Measurements from ENCODE around the gene POLD3.

POLD3 gene

GRCh38 chr11:74676596-74676995 is 84.2 kb downstream of the POLD3 start:
- DNase-seq = no peak

- no peak for DNase-seq
Observed at GRCh38 chr11:74677131-74677530, 84.7 kb downstream of the POLD3 start.

DNA sequence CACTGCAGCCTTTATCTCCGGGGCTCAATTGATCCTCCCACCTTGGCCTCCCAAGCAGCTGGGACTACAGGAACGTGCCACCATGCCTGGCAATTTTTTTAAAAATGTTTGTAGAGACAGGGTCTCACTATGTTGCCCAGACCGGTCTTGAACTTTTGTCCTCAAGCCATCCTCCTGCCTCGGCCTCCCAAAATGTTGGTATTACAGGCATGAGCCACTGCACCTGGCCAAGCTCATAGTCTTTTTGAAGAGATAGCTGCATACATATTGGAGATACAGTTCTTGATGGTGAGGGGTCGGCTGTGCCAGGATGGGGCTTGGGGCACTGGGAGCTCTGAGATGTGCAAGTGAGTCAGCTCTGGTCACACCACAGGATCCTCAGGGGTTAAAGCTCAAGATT is 85.7 kb downstream of the POLD3 start:
- no peak for DNase-seq

DNA sequence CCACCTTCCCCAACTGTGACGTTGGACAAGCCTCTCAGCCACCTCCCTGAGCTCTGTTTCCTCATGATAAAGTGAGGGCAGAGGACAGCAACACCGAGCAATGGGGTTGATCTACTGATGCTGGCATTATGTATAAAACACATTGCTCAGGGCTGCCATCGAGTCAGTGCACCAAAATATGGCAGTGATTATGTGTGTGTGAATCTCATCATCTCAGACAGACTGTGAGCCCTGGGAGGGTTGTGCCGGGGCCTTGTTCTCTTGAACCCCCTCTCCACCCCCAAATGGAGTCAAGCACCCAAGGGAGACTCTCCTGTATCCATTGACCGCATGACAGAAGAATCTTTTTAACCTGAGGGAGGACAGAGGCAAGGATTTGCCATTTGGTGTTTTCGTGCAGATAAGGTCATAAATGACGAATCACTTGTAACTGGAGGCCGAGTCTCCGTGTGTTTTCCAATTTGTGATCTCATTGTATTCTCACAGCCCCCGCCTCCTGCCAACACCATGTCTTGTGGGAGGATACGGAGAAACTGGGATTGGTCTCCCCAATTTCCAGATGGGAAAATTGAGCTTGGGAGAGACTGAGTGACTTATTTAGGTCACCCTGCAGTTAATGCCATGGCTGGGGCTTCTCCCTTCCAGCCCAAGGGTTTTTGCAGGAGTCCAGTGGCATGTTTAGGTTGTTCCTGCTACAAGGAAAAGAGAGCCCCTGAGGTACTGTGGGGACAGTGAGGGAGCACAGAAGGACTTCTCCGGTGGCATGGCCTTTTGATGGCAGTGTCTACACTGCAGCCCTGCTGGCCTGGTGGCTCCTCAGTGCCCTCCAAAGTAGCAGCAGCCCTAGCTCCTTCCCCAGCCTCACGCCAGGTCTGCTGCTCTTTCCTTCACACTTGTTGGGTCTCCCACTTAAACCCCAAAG is 86.5 kb downstream of the POLD3 start:
- DNase-seq = no peak

DNA sequence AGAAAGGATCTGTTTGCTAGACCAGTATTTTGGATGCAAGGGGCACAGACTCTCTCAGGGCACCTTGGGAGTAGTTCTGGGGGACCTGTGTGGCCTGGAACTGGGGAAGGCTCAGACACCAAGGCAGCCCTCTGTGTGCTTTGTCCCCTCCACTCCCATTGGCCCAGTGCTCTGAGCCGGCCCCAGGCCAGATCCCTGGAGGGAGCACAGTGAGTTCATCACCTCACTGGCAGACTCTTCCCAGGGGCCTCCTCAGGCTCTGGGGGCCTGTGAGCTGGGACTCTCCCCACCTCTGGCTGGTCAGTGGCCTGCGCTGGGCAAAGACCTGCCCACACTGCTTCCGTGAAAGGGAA is 87.1 kb downstream of the POLD3 start:
- DNase-seq = no peak

DNA sequence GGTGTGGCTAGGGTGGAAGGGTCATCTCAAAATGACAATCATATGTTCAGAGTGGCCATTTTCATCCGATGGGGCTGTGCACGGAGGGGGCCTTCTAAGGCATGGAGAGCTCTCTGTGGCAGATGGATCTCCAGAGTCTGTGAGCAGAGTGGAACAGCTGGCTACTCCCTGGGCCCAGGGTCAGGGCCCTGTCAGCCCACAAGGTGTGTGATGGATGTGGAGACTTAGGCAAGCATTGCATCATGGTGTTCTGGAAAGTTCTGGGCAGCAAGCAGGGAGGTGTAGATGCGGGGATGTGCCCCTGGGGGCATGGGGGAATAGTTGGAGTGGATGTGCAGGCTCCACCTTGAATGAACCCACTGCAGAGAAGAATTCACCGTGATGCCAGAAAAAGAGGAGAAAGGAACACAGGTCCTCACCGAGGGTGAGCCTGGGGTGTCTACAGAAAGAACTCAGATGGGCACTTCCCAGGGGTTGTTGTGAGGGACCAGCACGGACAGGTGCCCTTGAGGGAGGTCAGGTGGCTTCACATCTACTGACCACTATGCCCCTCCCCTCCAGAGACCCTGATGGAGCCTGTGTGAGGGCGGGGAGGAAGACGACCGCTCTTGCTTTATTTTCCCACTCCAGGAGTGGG is 87.8 kb downstream of the POLD3 start:
- DNase-seq = no peak

- DNase-seq = no peak
Observed at GRCh38 chr11:74680703-74681531, 88.5 kb downstream of the POLD3 start.

GRCh38 chr11:74681686-74682651 is 89.6 kb downstream of the POLD3 start:
- no peak for DNase-seq

DNA sequence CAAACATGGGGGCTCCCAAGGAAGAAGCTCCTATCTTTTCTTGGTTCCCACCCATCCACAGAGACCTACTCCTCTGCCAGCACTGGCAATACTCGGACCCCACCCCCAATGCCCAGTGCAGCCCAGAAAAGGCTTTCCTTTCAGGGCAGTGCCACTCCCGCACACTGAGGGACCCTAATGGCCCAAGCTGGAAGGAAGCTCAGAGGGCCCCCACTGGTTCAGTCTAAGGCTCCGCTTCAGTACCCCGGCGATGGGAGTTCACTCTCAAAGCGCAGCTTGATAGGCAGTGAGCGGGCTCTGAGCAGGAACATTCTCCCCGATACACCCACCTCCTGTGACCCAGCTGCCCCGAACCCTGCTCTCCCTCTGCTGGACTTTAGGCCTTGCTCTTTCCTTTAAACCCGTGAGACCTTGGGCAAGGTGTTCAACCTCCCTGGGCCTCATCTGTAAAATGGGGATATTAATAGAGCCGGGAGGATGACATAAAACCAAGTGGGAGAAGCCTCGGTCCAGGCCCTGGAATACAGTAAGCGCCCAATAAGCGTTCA is 90.4 kb downstream of the POLD3 start:
- DNase-seq = no peak

DNA sequence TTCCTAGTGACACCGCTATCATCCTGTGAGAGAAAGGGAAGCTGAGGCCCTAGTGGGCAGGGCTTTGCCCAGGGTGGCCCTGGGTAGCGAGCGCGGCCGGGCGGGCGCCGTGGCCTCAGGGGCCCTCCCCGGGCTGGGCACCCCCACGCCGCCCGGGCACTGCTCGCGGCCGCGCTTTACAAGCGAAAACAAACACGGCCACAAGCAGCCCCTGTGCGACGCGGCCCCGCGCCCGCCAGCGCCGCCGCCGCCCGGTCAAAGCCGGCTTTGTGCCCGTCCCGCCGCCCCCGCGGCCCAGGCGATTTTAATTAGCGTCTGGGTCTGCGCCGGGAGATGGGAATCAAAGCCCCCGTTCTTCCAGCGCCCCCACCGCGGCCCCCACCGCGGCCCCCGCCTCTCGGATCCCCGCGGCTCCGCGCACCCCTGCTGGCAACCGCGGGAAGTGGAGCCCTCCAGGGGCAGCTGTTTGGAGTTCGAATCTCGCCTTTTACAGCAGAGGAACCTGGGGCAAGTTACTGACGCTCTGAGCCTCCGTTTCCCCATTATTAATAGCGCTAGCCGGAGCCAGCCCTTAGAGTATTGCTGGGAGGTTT is 91.0 kb downstream of the POLD3 start:
- no peak for DNase-seq

- DNase-seq = no peak
Observed at GRCh38 chr11:74683941-74684481, 91.6 kb downstream of the POLD3 start.

DNA sequence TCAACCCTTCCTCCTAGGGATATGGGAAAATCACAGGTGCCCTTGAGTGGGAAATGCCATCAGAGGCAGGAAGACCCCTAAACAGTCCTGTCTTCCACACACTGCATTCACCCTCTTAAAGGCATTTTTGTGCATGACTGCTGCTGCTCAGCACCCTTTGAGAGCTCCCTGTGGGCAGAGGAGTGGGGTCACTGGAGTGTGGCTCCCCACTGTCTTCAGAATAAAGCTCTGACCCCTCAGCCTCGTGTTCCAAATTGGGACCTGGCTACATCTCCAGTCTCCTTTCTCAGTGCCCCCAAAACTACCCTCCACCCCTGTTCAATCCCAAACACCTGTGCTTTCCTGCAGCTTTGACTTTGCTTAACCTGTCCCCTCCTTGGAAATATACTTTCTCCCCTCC is 92.3 kb downstream of the POLD3 start:
- no peak for DNase-seq

- no peak for DNase-seq
Observed at GRCh38 chr11:74685338-74685737, 93.0 kb downstream of the POLD3 start.

GRCh38 chr11:74685905-74686304 is 93.5 kb downstream of the POLD3 start:
- no peak for DNase-seq

DNA sequence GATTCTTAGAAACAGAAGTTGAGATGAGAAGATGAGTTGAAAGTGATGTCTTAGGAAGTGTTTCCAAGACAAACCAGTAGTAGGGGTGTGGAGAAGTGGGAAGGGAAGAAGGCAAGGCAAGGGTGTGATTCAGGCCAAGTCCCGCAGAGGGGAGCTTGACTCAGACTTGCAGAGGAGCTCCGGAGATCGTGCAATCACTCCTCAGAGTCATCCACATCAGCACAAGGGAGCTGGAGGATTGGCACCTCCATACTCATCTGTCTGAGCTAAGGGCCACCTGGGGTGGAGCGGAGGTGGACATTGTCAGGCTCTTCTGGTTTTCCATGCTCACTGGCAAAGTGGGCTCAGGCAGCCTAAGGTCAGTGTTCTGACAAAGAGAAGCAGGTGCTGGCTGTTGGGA is 94.4 kb downstream of the POLD3 start:
- no peak for DNase-seq

- DNase-seq = no peak
Observed at GRCh38 chr11:74687237-74688023, 95.0 kb downstream of the POLD3 start.

GRCh38 chr11:74689666-74690065 is 97.3 kb downstream of the POLD3 start:
- no peak for DNase-seq

DNA sequence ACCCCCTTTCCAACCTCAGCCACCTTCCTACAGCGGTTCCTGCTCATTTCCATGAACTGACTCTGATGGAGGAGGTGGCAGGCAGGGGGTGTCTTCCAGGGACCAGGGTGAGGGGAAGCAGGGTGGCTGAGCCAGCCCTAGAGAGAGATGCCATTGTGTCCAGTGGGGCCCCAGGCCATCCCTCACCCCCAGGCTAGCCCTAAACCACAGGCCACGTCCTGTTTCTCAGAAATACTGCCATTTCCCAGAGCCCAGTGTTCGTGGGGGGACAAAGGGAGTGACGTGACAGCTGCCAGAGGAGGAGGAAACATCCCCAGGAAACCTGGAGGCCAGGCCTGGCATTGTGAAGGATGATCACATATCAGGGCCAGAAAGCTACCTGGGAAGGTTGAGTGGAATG is 99.4 kb downstream of the POLD3 start:
- no peak for DNase-seq

Measured in activated CD4-positive, CD25-positive, alpha-beta regulatory T cell (primary cell).